NCI-H1105 (cell line): Measurements from ENCODE around the gene MAGEA6.
A peak's percentile ranks its signal among the peaks of the same experiment; 100 is the strongest.
"Not testable (repeated sequence)": the region's sequence is repeated elsewhere in the genome, so short reads cannot be mapped to it uniquely, and the experiment has no call there.

Source experiments
- DNase-seq: peaks from one replicate; lab custom pipeline; 2025; lab: John Stamatoyannopoulos, UW

MAGEA6 gene

GRCh38 chrX:152769549-152770289 lies at the start of gene MAGEA6:
MAGEA6 (minus strand) TSS chrX:152769689; CDS start chrX:152767650, 2,039 bp downstream.
- DNase-seq, result not testable (repeated sequence)

GRCh38 chrX:152819266-152819665 lies 49.8 kb upstream of the MAGEA6 start:
- DNase-seq, result no peak

- no peak for DNase-seq
These were observed 48.9 kb upstream of the MAGEA6 start for GRCh38 chrX:152818356-152818755.

GRCh38 chrX:152817078-152817764 lies 47.7 kb upstream of the MAGEA6 start:
- DNase-seq, result peak; percentile 19

GRCh38 chrX:152814048-152814447 lies 44.6 kb upstream of the MAGEA6 start:
- no peak for DNase-seq

GRCh38 chrX:152813206-152813605 lies 43.7 kb upstream of the MAGEA6 start:
- DNase-seq, result no peak

- DNase-seq, result peak; percentile 41
These were observed 40.9 kb upstream of the MAGEA6 start for GRCh38 chrX:152810403-152810802.

- no peak for DNase-seq
These were observed 36.5 kb upstream of the MAGEA6 start for GRCh38 chrX:152806035-152806434.

- no peak for DNase-seq
These were observed 29.5 kb upstream of the MAGEA6 start for GRCh38 chrX:152798945-152799344.

- DNase-seq, result not testable (repeated sequence)
These were observed 17.6 kb upstream of the MAGEA6 start for GRCh38 chrX:152787062-152787461.

GRCh38 chrX:152766562-152766961 lies 2.9 kb downstream of the MAGEA6 start:
- DNase-seq, result not testable (repeated sequence)

GRCh38 chrX:152761582-152761981 lies 7.9 kb downstream of the MAGEA6 start:
- not testable (repeated sequence) for DNase-seq

GRCh38 chrX:152759544-152759943 lies 9.9 kb downstream of the MAGEA6 start:
- DNase-seq, result not testable (repeated sequence)

GRCh38 chrX:152758918-152759317 lies 10.6 kb downstream of the MAGEA6 start, which contains the start of gene CSAG3:
CSAG3 (plus strand) TSS chrX:152759218.
- not testable (repeated sequence) for DNase-seq

- not testable (repeated sequence) for DNase-seq
These were observed 14.6 kb downstream of the MAGEA6 start for GRCh38 chrX:152754871-152755270.

GRCh38 chrX:152753686-152754650 lies 15.5 kb downstream of the MAGEA6 start, which contains the start of gene MAGEA2:
MAGEA2 (minus strand) TSS chrX:152753842; CDS start chrX:152751363, 2,479 bp downstream.
- not testable (repeated sequence) for DNase-seq

GRCh38 chrX:152738560-152738959 lies 30.9 kb downstream of the MAGEA6 start:
- DNase-seq, result no peak

GRCh38 chrX:152736528-152736927 lies 33.0 kb downstream of the MAGEA6 start:
- DNase-seq, result not testable (repeated sequence)

- DNase-seq, result no peak
These were observed 33.5 kb downstream of the MAGEA6 start for GRCh38 chrX:152735860-152736511.

GRCh38 chrX:152735101-152735500 lies 34.4 kb downstream of the MAGEA6 start:
- DNase-seq, result no peak

- DNase-seq, result not testable (repeated sequence)
These were observed 35.2 kb downstream of the MAGEA6 start for GRCh38 chrX:152734143-152734858.
